Measurements from ENCODE around the gene CDH4. TPM values are rescaled to one million over a fixed set of nuclear protein-coding genes. Genes with fewer than 3 reads are reported as not detected.

Gene CDH4
- total and polyA plus RNA-seq, 9 of the 15 experiments (the other 6 are each of a cell fraction or from before 2014, with no cell fraction given): 0.04 TPM; not detected in 8

DNA sequence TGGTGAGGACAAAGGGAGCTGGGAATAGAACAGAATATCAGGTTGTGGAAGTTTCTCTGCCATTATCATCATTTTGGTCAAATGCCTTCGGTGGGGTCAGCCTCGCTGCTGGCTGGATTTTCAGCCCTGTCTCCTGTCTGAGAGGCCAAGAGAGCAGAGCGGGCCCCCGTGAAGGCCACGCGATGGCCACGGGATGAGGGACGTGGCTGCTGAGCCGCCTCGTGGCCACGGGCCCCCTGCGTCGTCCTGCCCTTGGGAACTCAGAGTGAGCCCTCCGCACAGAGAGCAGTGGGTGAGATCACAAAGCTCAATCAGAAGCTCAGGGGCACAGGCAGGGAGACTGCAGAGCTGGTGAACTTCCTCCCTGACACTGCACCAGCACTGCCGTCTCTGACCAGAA is 363.7 kb downstream of the CDH4 start:
- no peak for ATAC-seq
- in situ Hi-C loops (cut with MboI) (no loop called here), intact Hi-C loops (cut with micrococcal nuclease) (no loop called here)
- no peaks in the 10 kb centered on the region for H3K36me3 ChIP-seq (ENCODE audit: control insufficient read depth, insufficient read depth, low read length)
- H3K4me3 ChIP-seq: no peak overlapping the region
- no peak for DNase-seq (ENCODE audit: extremely low read depth in 1 of 4, low spot score in 3 of 4)
- no peaks in the 10 kb centered on the region for H3K9me1 ChIP-seq (ENCODE audit: control insufficient read depth, insufficient read depth, low read length)
- no peak for TF ChIP-seq ZNF140 (CRISPR knock-in tag; IDR thresholded peaks at IDR 0.05)
- TF ChIP-seq KLF16 (IDR thresholded peaks at IDR 0.05): no peak
- TF ChIP-seq GABPB1 (CRISPR knock-in tag; IDR thresholded peaks at IDR 0.05): no peak
- TF ChIP-seq, protein P1, sequence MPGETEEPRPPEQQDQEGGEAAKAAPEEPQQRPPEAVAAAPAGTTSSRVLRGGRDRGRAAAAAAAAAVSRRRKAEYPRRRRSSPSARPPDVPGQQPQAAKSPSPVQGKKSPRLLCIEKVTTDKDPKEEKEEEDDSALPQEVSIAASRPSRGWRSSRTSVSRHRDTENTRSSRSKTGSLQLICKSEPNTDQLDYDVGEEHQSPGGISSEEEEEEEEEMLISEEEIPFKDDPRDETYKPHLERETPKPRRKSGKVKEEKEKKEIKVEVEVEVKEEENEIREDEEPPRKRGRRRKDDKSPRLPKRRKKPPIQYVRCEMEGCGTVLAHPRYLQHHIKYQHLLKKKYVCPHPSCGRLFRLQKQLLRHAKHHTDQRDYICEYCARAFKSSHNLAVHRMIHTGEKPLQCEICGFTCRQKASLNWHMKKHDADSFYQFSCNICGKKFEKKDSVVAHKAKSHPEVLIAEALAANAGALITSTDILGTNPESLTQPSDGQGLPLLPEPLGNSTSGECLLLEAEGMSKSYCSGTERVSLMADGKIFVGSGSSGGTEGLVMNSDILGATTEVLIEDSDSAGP (CRISPR knock-in tag; IDR thresholded peaks at IDR 0.05): no peak
- no peak for TF ChIP-seq NR3C1 (CRISPR knock-in tag; IDR thresholded peaks at IDR 0.05)
- no peak for TF ChIP-seq CBFA2T2 (conservative IDR thresholded peaks at IDR 0.05)
- no peak overlapping the region for H3K27ac ChIP-seq (ENCODE audit: extremely low read depth, low read depth, low read length)
- H3K9me3 ChIP-seq (replicated peaks; ENCODE audit: control insufficient read depth, insufficient read depth, low read depth, low read length): no peaks in the 10 kb centered on the region
- FAIRE-seq: no peak
- no peak overlapping the region for H2AFZ ChIP-seq (ENCODE audit: low read depth, low read length)
- no peak overlapping the region for H3K9ac ChIP-seq (ENCODE audit: insufficient read depth in 1 of 2, low read depth in 2 of 2, low read length in 2 of 2)
- BruUV-seq (replicated peaks): no TSS peak
- no peaks in the 10 kb centered on the region for H4K20me1 ChIP-seq (replicated peaks; ENCODE audit: control insufficient read depth, insufficient read depth, low read length)
- no peaks in the 10 kb centered on the region for H3K79me2 ChIP-seq (ENCODE audit: control insufficient read depth, insufficient read depth, low read length)
- H3K4me2 ChIP-seq (ENCODE audit: insufficient read depth, low read length): no peak overlapping the region
- no peaks in the 10 kb centered on the region for H3K4me1 ChIP-seq (replicated peaks in 1 of 2; ENCODE audit: control insufficient read depth in 2 of 2, insufficient read depth in 2 of 2, low read length in 2 of 2)
- CTCF ChIA-PET (ENCODE audit: low intra/inter-chr PET ratio): no interaction called here
- POLR2A ChIA-PET: no interaction called here
- under 1% methylated on average over 13 of the region's 15 CpGs for WGBS (ENCODE audit: insufficient coverage, low coverage, missing lambda C conversion rate)
- H3K27me3 ChIP-seq (ENCODE audit: control insufficient read depth in 2 of 2, insufficient read depth in 2 of 2, low read length in 2 of 2): peaks cover 0 to 17% of the 10 kb centered on the region in 2 experiments; a peak in 2 of 5 replicates
